KMS-11 (cell line): ENCODE data around the gene ABCC3.
"Not testable (repeated sequence)": the region's sequence is repeated elsewhere in the genome, so short reads cannot be mapped to it uniquely, and the experiment has no call there.

Experiments used
- H2AFZ ChIP-seq: fragments of 200-600 bp; sonication (generic); 2 replicates; pipeline ENCODE4 v1.6.1; 2016; ENCODE audit warnings: antibody characterized with exemption, mixed run types, low read depth
- H3K27ac ChIP-seq: fragments of 200-600 bp; sonication (generic); 2 replicates; pipeline ENCODE4 v1.6.1; 2016; ENCODE audit warnings: mild to moderate bottlenecking, mixed run types
- H3K27me3 ChIP-seq: fragments of 200-600 bp; sonication (generic); 2 replicates; pipeline ENCODE4 v1.6.1; 2017; ENCODE audit warnings: mild to moderate bottlenecking, low read depth, mixed run types, moderate library complexity; ENCODE audit not compliant: insufficient read depth
- H3K36me3 ChIP-seq: fragments of 200-600 bp; sonication (generic); 2 replicates; pipeline ENCODE4 v1.6.1; 2017; ENCODE audit warnings: mild to moderate bottlenecking, mixed run types; ENCODE audit not compliant: insufficient read depth
- H3K4me1 ChIP-seq: fragments of 200-600 bp; sonication (generic); 2 replicates; pipeline ENCODE4 v1.6.1; 2016; ENCODE audit warnings: mild to moderate bottlenecking, low read depth, mixed run types; ENCODE audit not compliant: poor library complexity, severe bottlenecking
- H3K4me2 ChIP-seq: fragments of 200-600 bp; sonication (generic); 2 replicates; pipeline ENCODE4 v1.7.0; 2016; ENCODE audit warnings: mild to moderate bottlenecking, mixed run types
- H3K4me3 ChIP-seq: fragments of 200-600 bp; sonication (generic); IDR thresholded peaks from 2 replicates; pipeline ENCODE4 v1.6.1; 2017; ENCODE audit warnings: low read depth, low read length, mixed read lengths; ENCODE audit not compliant: insufficient read depth
- H3K79me2 ChIP-seq: fragments of 200-600 bp; sonication (generic); 2 replicates; pipeline ENCODE4 v1.6.1; 2016; ENCODE audit warnings: low read depth, mixed run types; ENCODE audit not compliant: insufficient read depth
- H3K9ac ChIP-seq: fragments of 200-600 bp; sonication (generic); 2 replicates; pipeline ENCODE4 v1.6.1; 2016; ENCODE audit warnings: mild to moderate bottlenecking, mixed run types
- H4K20me1 ChIP-seq: fragments of 200-600 bp; sonication (generic); 2 replicates; pipeline ENCODE4 v1.6.1; 2016; ENCODE audit warnings: mild to moderate bottlenecking, mixed run types; ENCODE audit not compliant: insufficient read depth
- CTCF ChIP-seq: fragments of 200-600 bp; sonication (generic); conservative IDR thresholded peaks from 2 replicates; pipeline ENCODE4 v1.6.1; 2017; ENCODE audit warnings: low read depth, mild to moderate bottlenecking, antibody characterized with exemption, low read length, moderate library complexity, mixed read lengths

Gene ABCC3

GRCh38 chr17:50708050-50709000 lies 73.6 kb downstream of the ABCC3 start:
- H3K4me1 ChIP-seq = peaks cover 35% of the 10 kb centered on the region

GRCh38 chr17:50709053-50709452 lies 74.4 kb downstream of the ABCC3 start:
- H3K4me3 ChIP-seq, H4K20me1 ChIP-seq, H3K27me3 ChIP-seq, H3K36me3 ChIP-seq: not testable (repeated sequence)
- peak overlapping the region; percentile 97 for H3K4me2 ChIP-seq
- H3K27ac ChIP-seq = peak overlapping the region; percentile 85
- H3K4me1 ChIP-seq = peaks cover 35% of the 10 kb centered on the region
- H3K9ac ChIP-seq = peak overlapping the region; percentile 81; the same call in 1 of the 2 replicates
- H2AFZ ChIP-seq = peak overlapping the region; percentile 72
- peaks cover 38% of the 10 kb centered on the region; the same call in 1 of the 2 replicates for H3K79me2 ChIP-seq

More at GRCh38 chr17:50708050-50709000, 73.6 kb downstream of the ABCC3 start:
- H2AFZ ChIP-seq = peak overlapping the region; percentile 72
- peak overlapping the region; percentile 85 for H3K27ac ChIP-seq
- no peaks in the 10 kb centered on the region; the same call in 1 of the 2 replicates for H3K27me3 ChIP-seq
- TF ChIP-seq CTCF = no peak
- H3K4me2 ChIP-seq = peak overlapping the region; percentile 97
- no peaks in the 10 kb centered on the region for H3K36me3 ChIP-seq
- no peaks in the 10 kb centered on the region for H4K20me1 ChIP-seq
- H3K79me2 ChIP-seq = peaks cover 44% of the 10 kb centered on the region; the same call in 1 of the 2 replicates
- no peak overlapping the region for H3K4me3 ChIP-seq
- peak overlapping the region; percentile 81 for H3K9ac ChIP-seq

- H3K4me3 ChIP-seq = no peak overlapping the region
- no peak overlapping the region for H3K9ac ChIP-seq
- no peaks in the 10 kb centered on the region for H3K36me3 ChIP-seq
- no peaks in the 10 kb centered on the region for H4K20me1 ChIP-seq
- H3K27me3 ChIP-seq = no peaks in the 10 kb centered on the region; the same call in 1 of the 2 replicates
- peaks cover 35% of the 10 kb centered on the region for H3K4me1 ChIP-seq
- peak overlapping the region; percentile 97; the same call in 1 of the 2 replicates for H3K4me2 ChIP-seq
- peaks cover 36% of the 10 kb centered on the region; the same call in 1 of the 2 replicates for H3K79me2 ChIP-seq
- no peak for TF ChIP-seq CTCF
- peak overlapping the region; percentile 85; the same call in 1 of the 2 replicates for H3K27ac ChIP-seq
- H2AFZ ChIP-seq = peak overlapping the region; percentile 72; the same call in 1 of the 2 replicates
These were observed 75.3 kb downstream of the ABCC3 start for GRCh38 chr17:50710025-50710424.

GRCh38 chr17:50710650-50711049 lies 76.0 kb downstream of the ABCC3 start:
- Histone ChIP-seq H3K27ac (no peak overlapping the region), H3K9ac (no peak overlapping the region), H3K36me3 (no peaks in the 10 kb centered on the region), H4K20me1 (no peaks in the 10 kb centered on the region), H3K4me2 (no peak overlapping the region), H3K4me1 (peaks cover 35% of the 10 kb centered on the region), H3K79me2 (peaks cover 30% of the 10 kb centered on the region; the same call in 1 of the 2 replicates), H3K4me3 (no peak overlapping the region), H3K27me3 (no peaks in the 10 kb centered on the region; the same call in 1 of the 2 replicates), H2AFZ (no peak overlapping the region)
- no peak for TF ChIP-seq CTCF
